ENCODE results near the gene PCDHGB6.
"Not testable (repeated sequence)": the region's sequence is repeated elsewhere in the genome, so short reads cannot be mapped to it uniquely, and the experiment has no call there.

Gene PCDHGB6

DNA sequence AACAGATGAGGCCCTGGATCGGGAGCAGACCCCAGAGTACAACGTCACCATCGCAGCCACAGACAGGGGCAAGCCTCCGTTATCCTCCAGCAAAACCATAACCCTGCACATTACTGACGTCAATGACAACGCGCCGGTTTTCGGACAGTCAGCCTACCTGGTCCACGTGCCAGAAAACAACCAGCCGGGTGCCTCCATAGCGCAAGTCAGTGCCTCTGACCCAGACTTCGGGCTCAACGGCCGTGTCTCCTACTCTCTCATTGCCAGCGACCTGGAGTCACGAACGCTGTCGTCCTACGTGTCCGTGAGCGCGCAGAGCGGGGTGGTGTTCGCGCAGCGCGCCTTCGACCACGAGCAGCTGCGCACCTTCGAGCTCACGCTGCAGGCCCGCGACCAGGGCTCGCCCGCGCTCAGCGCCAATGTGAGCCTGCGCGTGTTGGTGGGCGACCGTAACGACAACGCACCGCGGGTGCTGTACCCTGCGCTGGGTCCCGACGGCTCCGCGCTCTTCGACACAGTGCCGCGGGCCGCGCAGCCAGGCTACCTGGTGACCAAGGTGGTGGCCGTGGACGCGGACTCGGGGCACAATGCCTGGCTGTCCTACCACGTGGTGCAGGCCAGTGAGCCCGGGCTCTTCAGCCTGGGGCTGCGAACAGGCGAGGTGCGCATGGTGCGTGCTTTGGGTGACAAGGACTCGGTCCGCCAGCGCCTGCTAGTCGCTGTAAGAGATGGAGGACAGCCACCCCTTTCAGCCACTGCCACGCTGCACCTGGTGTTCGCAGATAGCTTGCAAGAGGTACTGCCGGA is 11.5 kb downstream of the PCDHGB6 start:
- DNase-seq, result no peak

DNA sequence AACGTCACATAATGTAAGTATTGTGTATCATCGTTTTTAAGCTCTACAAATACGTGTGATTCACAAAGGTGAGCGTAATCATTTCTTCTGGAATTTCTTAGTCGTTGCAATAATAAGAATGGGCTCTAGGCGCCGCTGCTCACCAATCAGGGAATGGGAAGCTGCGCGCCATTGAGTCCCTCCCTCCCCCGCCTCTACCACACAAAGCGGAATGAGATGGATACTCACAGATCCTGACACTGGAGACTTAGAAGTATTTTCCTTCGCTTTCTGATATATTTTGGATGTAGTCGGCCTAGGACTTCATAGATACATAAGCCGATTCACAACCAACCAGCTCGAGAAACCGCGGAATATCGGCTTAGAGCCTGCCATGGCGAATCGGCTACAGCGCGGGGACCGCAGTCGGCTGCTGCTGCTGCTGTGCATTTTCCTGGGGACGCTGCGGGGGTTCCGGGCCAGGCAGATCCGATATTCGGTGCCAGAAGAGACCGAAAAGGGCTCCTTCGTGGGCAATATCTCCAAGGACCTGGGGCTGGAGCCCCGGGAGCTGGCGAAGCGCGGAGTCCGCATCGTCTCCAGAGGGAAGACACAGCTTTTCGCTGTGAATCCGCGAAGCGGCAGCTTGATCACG is 13.2 kb downstream of the PCDHGB6 start, which contains the start of gene PCDHGA11:
TSS of gene PCDHGA11 (plus strand) at position 197 of the 634 bp plus-strand sequence. CDS start at position 374, 177 bp downstream.
- peak; percentile 15 for DNase-seq

DNA sequence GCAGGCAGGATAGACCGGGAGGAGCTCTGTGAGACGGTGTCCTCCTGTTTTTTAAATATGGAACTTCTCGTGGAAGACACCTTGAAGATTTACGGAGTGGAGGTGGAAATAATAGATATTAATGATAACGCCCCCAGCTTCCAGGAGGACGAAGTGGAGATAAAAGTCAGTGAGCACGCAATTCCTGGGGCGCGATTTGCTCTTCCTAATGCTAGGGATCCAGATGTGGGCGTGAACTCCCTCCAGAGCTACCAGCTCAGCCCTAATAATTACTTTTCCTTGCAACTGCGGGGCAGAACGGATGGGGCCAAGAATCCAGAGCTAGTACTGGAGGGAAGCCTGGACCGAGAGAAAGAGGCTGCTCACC is 13.7 kb downstream of the PCDHGB6 start:
- DNase-seq, result no peak

- DNase-seq, result no peak
Measured at GRCh38 chr5:141422742-141423291, 15.0 kb downstream of the PCDHGB6 start.

DNA sequence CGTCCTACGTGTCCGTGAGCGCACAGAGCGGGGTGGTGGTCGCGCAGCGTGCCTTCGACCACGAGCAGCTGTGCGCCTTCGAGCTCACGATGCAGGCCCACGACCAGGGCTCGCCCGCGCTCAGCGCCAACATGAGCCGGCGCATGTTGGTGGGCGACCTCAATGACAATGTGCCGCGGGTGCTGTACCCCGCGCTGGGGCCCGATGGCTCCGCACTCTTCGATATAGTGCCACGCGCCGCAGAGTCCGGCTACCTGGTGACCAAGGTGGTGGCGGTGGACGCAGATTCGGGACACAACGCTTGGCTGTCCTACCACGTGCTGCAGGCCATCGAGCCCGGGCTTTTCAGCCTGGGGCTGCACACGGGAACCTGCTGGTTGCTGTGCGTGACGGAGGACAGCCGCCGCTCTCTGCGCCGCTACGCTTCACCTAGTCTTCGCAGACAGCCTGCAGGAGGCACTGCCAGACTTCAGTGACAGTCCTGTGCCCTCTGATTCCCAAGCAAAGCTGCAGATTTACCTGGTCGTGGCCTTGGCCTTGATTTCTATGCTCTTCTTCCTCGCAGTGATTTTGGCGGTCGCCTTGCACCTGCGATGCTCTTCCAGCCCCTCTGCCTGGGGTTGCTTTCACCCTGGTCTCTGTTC is 20.1 kb downstream of the PCDHGB6 start:
- DNase-seq, result no peak

GRCh38 chr5:141430332-141431113 is 22.7 kb downstream of the PCDHGB6 start, which contains the start of gene PCDHGA12:
TSS of gene PCDHGA12 (plus strand) at chr5:141430507. CDS start at chr5:141430760, 253 bp downstream.
- DNase-seq, result no peak

GRCh38 chr5:141431286-141431685 is 23.5 kb downstream of the PCDHGB6 start:
- no peak for DNase-seq

GRCh38 chr5:141432308-141432707 is 24.5 kb downstream of the PCDHGB6 start:
- not testable (repeated sequence) for DNase-seq

- DNase-seq, result not testable (repeated sequence)
Measured at GRCh38 chr5:141432726-141433125, 24.9 kb downstream of the PCDHGB6 start.

DNA sequence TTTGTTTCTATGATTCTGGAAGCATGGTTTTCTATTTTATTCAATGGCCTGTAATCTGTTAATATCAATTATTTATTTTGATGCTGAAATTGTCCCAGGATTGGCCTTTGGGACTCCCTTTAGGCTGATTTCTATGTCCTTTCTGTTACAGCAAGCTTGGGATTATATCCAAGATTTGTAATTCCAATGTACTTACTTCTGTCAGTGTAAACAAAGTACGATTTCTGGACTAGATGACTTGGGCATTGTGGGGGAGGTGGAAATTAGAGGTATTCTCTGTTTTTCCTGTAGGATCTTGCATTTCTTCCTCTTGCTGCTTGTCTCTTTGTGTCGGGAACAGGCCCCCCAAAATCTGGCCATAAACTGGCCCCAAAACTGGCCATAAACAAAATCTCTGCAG is 26.2 kb downstream of the PCDHGB6 start:
- DNase-seq, result no peak

DNA sequence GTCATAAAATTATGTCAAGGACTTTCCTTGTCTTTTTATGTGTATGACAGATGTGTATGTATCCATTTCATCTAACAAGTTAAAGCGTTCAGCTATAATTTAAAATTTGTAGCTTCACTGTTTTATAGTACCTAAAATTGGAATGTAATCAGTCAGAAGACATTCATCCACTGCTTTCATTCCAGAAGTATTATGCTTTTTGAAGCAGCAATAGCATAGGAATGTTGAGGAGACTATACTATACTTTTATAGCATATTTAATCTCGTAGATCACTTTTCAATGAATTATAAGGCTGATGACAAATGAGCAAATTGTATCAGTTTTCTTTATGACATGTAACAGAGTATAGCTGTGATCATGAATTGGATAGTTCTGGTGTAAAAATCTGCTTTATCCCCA is 29.4 kb downstream of the PCDHGB6 start:
- no peak for DNase-seq

DNA sequence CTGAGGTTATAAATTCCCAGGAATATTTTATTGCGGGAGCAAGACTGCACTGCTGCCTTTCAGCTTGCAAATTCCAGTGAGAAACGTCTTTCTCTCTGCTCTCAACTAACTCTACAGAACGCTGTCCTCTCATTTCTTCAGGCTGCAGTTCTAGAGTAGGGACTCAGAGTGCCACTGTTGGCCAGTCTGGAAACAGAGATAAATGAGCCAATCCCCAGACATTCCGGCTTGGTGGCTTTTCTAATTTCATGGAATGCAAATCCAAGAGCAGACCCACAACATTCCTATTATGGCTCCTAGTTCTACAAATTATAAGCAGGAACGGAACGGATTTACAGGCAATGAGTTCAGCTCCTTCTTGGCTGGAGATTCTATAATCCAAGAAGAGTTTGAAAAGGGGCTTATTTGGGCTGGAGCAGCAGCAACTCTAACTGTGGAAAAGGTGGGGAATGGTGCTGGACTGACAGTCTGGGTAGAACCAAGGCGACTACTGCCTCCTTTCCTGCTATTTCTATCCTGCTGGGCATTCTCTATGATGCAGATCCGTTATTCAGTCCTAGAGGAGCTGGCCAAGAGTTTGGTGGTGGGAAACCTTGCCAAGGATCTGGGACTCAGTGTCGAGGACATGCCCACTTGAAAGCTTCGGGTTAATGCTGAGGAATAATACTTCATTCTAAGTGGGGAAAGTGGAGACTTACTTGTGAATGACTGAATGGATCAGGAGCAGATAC is 31.8 kb downstream of the PCDHGB6 start:
- DNase-seq, result no peak

GRCh38 chr5:141440341-141440740 is 32.5 kb downstream of the PCDHGB6 start:
- no peak for DNase-seq

- no peak for DNase-seq
Measured at GRCh38 chr5:141441571-141442170, 33.9 kb downstream of the PCDHGB6 start.
